Activated CD4-positive, alpha-beta T cell treated with anti-CD3 and anti-CD28 coated beads for 48 hours (primary cell): ENCODE results near the gene NXPE3.

ENCODE experiments used
- DNase-seq: peaks from one replicate; pipeline ENCODE4 v3.0.0-alpha.2; 2020

The NXPE3 gene

DNA sequence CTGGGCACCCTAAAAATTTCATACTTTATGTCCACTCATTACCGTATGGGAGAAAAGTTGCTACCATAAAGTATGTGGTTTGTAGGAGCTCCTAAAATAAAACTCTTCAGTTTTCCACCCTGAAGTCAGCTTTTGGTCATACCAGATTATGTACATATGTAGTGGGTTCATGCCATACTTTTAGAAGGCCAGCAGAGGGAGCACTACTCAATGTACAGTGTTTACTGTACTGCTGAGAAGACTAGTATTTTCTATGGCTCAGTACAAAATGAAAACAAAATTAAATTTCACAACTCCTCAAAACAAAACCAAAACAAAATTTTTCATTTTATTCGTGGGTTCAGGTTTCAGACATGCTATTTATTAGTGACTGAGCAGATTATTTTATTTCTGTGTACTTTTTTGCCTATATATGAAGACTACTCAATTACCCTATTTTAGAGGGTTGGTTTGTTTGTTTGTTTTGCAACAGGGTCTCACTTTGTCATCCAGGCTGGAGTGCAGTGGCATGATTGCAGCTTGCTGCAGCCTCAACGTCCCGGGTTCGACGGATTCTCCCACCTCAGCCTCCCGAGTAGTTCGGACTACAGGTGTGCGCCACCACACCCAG is 24.3 kb downstream of the NXPE3 start:
- DNase-seq: peak; percentile 56

DNA sequence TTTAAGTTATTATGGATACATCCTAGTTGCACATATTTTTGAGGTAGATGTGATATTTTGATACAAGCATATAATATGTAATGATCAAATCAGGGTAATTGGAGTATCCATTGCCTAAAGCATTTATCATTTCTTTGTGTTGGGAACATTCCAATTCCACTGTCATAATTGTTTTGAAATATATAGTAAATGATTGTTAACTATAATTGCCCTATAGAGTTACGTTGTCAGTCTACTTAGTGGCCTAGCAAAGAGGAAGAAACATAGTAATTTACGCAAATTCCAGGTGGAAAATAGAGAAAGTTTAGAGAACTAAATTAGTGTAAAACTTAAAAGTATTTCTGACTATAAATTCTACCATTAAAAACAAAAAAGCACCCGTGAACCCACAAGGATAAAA is 24.9 kb downstream of the NXPE3 start:
- no peak for DNase-seq

DNA sequence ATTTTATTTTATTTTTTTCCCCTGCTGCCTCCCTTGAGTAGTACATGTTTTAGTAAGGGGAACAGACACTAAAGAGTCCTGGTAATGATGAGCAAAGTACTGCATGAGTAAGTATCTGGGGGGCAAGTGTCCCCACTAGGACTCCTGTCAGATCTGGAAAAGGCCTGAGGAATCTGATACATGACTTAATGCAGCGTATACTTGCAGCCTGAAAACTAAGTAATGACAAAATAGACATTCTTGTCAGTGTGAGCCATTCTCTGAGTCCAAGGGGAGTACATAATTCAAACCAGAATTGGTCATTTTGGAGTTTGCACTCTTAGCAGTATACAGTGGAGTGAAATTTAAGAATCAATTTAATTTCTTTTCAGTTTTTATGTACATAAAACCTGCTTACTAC is 27.5 kb downstream of the NXPE3 start:
- no peak for DNase-seq

DNA sequence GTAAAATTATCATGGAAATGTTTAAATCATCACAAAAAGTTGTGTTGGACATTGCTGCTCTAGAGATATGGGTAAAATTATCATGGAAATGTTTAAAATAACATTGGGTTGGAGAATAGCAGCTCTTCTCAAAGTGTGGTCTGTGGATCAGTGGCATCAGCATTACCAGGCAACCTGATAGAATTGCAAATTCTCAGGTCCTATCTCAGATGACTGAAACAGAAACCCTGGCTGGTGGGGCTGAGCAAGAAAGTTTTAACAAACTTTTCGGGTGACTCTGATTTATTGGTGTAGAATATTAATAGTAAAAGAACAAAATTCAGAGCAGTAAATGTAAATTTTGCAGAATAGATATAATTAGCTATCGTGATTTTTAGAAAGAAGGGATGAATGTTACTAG is 28.9 kb downstream of the NXPE3 start:
- no peak for DNase-seq

DNA sequence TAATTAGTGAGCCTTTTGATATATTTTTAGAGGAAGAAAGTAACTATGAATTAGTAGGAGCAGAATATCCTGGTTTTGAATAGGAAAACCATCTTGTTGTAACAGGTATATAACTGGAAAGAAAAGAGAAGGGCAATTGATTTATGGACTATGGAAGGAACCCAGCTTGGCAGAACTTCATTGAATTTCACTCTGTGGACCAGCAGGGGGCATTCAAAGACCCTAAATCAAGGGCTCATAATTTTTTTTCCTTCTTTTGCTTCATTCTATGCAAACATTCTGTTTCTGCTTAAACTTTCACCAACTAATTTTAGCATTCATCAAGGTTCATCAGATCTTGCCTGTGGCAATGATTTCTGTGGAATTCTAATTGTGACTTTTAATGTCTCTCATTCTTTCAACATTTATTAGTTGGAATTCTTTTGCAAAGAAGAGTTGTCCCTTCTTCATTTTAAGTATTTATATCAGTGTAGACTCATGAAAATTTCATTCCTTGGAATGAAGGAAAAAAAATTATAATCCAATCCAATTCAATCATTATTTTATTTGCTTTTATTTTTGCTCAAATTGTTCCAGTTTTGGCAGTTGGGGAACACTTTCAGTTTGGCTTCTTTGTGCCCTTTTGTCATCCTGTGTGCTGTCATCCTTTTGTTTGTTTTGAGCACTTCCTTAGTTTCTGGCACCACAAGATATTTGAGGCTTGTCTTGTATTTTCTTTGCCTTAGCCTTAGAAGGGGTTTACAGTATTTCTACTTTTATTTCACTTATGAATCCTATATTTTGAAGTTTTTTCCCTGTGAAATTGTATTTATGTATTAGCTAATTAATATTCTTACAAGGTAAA is 30.4 kb downstream of the NXPE3 start:
- DNase-seq: peak; percentile 27

DNA sequence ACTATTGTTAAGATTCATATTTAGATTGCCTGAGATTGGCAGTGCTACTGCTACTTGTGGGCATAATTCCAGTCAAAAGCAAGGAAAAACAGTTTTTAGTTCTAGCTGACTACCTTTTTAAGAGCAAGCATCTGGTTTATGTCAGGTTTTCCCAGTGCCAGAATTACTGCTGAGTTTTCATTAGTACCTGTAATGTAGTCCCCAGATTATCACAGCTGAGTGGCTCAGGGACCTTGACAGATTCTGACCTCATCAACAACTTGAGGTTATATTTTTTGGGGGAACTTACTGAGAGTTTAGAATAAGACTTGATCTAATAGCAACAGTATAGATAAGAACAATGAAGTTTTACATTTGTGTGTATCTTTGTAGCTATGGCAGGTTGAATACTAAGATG is 31.0 kb downstream of the NXPE3 start:
- no peak for DNase-seq

DNA sequence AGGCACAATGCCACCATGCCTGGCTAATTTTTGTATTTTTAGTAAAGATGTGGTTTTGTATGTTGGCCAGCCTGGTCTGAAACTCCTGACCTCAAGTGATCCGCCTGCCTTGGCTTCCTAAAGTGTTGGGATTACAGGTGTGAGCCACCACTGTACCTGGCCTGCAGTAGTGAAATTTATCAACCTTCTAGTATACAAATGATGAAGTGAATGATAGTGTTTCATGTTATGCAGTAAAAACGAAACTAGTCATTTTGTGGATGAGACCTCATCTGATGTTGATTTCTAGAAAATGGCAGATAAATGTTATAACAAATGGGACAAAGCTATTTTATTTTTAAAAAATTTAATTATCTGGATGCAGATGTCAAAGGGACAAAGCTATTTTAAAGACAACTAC is 32.9 kb downstream of the NXPE3 start:
- DNase-seq: no peak

DNA sequence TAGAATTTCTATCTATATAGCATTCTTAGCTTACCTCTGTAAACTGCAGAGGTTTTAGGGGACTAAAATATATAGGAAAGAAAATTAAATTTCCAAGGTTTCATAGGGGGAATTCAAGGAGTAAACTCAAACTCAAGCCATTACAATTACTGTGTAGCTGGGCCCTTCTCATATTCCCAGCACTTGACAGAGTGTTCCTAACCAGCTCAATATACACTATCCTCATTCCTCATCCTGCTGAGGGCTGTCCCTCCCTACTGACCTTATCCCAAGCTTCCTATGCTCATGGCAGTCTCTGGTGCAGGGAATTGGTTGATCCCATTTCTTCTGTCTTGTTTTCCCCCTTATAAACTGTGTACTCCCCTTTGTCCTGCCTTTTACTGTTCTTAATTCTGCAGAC is 33.9 kb downstream of the NXPE3 start:
- no peak for DNase-seq

DNA sequence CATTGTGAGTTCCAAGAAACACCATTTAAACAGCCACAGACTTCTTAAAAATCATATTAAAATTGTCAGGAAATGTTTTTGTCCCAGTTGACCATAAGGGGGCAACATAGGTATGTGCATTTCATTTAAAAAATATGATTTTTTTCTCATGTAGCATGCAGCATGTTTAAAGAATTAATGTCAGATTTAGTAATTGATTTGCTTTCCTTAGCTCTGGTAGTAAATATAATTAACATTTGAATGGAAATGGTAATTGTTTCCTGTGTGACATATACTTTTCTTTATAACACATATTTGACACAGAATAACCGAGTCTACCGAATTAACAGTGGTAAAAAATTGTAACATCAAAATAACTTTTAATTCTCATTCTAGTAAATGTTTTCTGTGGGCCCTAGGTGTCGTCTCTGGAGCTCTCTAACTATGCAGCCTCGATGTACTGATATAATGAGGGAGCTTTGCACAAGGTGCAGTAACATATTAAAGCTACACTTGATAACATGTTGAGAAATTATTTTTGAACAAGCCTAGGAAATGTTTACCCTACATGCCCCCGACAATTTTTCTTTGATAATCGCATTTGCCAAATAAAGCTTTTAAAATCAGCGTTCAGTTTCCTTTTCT is 34.9 kb downstream of the NXPE3 start:
- no peak for DNase-seq

DNA sequence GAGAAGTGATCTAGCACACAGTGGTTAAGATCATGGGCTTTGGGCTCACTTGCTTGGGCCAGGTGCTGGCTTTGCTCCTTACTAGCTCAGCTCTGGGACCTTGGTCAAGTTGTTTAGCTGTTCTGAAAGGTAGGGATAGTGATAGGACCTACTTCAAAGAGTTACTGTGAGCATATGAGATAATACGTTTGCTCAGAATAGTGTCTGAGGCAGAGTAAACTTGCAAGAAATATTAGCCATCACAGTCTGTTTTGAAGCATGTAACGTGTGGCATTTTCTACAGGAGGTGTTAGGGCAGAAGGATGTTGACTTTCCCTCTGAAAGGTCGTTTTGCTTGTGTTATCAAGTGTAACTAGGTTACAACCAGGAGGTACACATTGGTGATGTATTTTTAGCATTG is 35.8 kb downstream of the NXPE3 start:
- no peak for DNase-seq

DNA sequence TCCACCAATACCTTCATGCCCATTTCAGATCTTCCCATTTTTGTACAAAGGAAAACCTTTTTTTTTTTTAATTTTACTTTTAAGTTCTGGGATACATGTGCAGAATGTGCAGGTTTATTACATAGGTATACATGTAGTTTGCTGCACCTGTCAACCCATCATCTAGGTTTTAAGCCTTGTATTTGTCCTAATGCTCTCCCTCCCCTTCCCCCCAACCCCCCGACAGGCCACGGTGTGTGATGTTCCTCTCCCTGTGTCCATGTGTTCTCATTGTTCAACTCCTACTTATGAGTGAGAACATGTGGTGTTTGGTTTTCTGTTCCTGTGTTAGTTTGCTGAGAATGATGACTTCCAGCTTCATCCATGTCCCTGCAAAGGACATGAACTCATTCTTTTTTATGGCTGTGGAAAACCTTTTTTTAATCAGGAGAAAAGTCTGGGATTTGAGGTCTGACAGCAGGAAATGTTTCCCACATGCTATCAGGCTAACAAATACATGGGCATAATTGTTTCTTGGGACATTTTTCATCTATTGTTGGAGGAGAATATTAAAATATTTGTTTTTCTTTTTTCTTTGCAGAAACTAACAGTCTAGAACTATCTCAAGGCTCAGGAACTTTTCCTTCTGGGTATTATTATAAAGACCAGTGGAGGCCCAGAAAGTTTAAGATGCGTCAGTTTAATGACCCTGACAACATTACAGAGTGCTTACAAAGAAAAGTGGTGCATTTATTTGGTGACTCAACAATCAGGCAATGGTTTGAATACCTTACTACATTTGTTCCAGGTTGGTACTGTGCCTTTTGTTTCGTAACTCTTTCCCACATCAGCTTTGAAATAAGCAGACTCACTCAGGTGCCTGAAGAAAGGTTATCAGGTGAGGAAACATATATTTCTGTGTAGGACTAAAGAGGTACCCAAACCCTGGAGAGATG is 37.5 kb downstream of the NXPE3 start:
- DNase-seq: no peak

DNA sequence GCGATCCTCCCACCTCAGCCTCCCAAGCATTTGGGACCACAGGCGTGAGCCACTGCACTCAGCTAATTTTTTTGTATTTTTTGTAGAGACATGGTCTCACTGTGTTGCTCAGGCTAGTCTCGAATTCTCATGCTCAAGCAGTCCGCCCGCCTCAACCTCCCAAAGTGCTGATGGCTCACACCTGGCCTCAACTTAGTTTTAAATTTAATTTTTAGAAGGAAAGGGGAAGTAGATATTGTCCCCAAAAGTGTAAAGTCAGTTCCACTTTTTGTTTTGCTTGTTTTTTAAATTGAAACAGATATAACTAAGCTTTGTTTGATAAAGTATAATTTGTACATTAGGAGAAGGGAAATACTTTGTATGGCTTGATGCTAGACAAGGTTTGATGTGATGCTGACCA is 39.0 kb downstream of the NXPE3 start:
- no peak for DNase-seq

DNA sequence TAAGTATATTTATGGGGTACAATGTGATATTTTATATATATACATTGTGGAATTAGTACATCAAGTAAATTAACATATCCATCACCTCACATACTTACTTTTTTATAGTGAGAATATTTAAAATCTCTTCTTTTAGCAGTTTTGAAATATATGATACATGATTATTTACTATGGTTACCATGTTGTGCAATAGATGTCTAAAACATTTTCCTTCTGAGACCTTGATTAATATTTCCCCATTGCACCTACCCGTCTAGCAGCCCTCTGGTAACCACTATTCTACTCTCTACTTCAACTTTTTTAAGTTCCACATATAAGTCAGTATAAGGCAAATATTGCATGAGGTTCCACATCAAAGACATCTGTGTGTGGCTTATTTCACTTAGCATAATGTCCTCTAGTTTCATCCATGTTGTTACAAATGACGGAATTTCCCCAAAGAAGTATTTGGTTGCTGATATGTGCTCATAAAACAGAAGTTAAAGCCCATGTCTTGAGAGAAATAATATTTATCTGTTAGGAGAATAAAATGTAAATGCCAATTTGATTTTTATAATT is 40.7 kb downstream of the NXPE3 start:
- no peak for DNase-seq

DNA sequence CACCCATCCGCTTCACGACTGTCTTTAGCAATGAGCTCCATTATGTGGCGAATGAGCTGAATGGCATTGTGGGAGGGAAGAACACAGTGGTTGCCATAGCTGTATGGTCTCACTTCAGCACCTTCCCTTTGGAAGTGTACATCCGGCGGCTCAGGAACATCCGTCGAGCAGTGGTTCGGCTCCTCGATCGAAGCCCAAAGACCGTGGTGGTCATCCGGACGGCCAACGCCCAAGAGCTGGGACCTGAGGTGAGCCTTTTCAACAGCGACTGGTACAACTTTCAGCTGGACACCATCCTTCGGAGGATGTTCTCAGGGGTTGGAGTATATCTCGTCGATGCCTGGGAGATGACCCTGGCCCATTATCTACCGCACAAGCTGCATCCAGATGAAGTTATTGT is 42.5 kb downstream of the NXPE3 start:
- DNase-seq: no peak

DNA sequence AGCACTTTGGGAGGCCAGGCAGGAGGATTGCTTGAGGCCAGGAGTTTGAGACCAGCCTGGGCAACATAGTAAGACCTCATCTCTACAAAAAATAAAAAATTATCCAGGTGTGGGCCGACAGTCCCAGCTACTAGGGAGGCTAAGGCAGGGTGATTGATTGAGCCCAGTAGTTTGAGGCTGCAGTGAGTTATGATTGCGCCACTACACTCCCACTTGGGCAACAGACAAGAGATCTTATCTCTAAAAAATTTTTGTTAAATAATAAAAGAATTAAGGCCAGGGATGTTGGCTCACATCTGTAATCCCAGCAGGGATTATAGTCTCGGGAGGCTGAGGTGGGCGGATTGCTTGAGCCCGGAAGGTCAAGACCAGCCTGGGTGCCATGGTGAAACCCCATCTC is 44.5 kb downstream of the NXPE3 start:
- DNase-seq: no peak

DNA sequence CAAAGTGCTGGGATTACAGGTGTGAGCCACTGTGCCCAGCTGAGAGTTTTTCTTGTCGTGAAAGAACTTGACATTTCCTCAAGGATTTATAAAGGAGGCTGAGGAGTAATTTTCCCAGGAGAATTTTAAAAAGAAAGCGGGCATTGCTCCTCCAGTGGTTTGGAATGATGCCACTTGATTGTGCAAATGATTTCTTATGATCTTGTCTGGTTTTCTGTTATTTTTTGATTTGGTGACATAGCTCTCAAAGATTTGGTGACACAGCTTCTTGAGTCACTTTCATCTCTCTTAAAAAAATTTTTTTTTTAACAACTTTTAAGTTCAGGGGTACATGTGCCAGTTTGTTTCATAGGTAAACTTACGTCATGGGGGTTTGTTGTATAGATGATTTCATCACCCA is 45.7 kb downstream of the NXPE3 start:
- no peak for DNase-seq

DNA sequence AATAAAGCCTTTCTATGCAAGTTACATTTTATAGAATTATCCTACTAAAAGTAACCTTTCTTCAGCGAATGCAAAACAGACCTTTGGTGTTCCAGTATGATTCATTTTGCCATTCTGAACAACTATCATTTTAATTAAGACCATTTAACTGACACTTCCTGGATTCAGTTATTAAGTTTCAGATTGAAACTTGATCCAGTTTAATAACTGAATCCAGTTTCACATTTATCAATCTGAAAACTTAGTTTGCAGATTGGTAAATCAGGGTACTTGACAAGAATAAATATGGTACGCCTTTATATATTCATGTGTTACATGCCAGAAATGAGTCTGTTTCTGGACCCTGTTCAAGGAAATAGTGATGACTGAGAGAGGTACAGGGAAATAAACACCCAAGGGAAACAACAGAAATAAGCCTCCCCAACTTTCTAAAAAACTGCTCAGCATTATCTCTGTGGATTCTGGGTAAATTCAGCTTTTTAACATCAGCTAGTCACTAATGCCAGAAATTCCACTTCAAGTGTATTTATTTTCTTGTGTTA is 47.0 kb downstream of the NXPE3 start:
- DNase-seq: no peak

DNA sequence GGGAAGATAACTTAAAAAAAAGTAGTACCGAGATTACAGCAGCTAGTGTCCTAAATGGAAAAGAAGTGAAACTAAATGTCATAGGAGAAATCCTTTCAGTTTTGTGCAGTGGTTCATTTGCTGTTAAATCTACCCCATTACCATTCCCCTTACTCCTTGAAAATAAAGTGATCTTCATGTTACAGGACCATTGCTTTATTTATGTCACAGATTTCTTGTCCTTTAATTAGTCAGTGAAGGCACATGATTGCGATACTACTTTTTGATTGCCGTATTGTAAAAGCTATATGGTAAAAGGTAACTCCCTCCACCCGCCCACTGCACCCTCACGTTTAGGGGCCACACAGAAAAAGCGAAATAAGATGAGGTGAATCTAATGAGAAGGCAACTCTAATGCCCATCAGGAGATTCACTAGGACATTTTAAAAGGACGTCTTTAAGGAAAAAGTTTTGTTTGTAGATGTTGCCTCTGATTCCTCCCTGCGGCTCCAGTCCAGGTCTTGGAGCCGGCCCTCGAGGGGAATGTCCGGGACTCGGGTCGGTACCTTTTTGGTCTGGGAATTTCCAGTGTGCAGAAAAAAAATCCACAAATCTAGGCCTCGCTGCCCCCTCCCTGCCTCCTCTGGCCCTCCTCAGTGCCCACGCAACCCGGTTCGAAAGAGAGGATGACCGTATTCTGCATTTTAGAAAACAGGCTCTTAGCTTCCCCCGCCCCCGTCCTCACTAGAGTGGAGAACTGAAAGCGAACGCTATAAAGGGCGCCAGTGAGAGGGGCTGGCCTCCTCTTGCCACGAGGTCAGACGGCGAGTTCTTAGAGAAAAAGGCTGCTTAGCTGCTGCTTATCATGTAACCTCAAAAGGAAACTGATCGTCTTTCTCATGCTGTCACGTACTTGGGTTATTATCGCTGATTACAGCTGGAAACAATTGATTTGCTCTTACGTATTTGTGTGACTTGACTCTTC is 48.5 kb downstream of the NXPE3 start:
- peak; percentile 92 for DNase-seq

DNA sequence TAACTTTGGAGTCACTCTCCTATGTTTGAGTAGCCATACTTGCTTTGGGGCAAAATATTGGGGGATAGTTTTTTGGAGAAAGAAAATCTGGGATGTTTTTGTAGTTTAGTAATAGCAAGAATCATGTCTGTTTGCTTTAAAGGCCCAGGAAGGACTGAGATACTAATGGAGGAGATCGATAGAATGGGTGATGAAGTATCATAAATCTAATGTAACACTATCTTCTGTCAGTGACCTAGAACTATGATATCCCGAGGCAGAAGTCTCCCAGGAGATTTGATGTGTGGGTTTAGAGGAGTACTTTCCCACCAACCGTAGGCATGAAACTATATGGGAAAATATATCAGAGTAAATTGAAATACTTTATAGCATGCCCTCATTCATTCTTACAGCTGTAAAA is 49.3 kb downstream of the NXPE3 start:
- no peak for DNase-seq

DNA sequence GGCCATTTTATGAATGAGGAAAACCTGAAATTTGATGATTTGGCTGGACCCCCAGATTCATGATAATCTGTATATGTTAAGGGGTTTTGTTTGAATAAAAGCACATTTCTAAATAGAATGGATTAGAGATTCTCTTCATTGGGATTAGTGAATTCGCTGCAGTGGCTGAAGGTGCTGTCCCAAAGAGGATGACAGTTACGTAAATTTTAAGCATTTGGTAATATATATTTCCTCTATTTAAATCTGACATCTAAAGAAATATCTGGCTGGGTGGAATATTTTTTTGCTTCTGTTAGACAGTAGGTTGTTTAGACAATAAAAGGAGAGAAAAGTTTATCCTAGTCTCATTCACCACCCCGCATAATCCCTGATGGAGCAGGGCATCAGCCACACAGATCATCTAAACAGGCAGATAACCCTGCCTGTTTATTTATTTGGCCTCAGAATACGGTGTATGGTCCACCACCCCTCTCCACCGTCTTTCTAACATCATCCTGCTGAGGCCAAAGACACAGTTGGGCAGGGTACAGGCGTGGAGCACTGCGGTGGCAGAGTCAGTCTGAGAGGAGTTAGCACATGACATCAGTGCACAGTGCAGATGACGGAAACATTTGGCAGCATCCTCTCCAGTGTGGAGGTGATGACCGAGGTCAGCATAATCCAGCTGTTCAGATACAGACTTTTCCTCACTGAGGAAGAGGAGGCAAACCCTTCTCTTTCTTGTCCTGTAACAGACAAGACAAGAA is 49.9 kb downstream of the NXPE3 start:
- peak; percentile 69 for DNase-seq

DNA sequence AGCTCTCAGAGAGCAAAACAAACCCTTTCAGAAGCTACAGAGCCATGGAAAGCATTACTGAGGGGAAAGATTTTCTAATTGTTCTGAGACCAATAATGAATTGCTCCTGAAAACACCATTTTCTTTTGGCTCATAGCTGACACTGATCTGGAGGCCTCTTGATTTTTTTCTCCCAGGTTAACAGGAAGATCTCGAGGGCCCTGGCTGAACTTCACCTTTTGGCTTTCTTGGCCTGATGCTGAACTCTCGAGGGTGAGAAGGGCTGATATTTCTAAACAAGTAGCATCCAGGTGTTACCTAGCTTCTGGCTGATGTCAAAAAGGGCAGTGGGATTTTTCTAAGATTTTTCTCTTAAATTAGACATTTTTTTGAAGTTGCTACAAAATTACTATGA is 50.4 kb downstream of the NXPE3 start:
- DNase-seq: no peak
